Caco-2 (cell line): ENCODE measurements around the gene PDXDC1. TPM values are rescaled to one million over a fixed set of nuclear protein-coding genes. Genes with fewer than 3 reads are reported as not detected.
"Not testable (repeated sequence)": the region's sequence is repeated elsewhere in the genome, so short reads cannot be mapped to it uniquely, and the experiment has no call there.

Experiments
- BruUV-seq: library from RNA; stranded (reverse); fragments of 400-500 nt; replicated peaks from 2 replicates; lab custom pipeline; 2021; lab: Mats Ljungman, UMichigan
- CTCF ChIA-PET: fragments of 300-600 bp; sonication (Branson Sonifier 250); formaldehyde crosslinking; loops from one replicate; lab custom pipeline; 2022; ENCODE audit warnings: antibody characterized with exemption; lab: Charles Lee
- POLR2A ChIA-PET: fragments of 300-600 bp; sonication (Branson Sonifier 250); formaldehyde crosslinking; loops from one replicate; lab custom pipeline; 2022; ENCODE audit warnings: antibody characterized with exemption; lab: Charles Lee
- DNase-seq, 2 experiments: peaks; one replicate each; pipeline versions ENCODE4 v3.0.0 to v3.0.0-alpha.2; 2020 to 2022
- H3K27me3 ChIP-seq: replicated peaks from 2 replicates; pipeline ENCODE4 v1.6.0; 2011; ENCODE audit warnings: low read length; ENCODE audit not compliant: control insufficient read depth, insufficient read depth
- H3K36me3 ChIP-seq: 2 replicates; pipeline ENCODE4 v1.5.1; 2011; ENCODE audit warnings: low read length; ENCODE audit not compliant: control insufficient read depth, insufficient read depth
- H3K4me1 ChIP-seq: fragments of 250-450 bp; sonication (Bioruptor Pico); 2 replicates; pipeline ENCODE4 v1.5.1; 2020; ENCODE audit warnings: mild to moderate bottlenecking
- H3K4me3 ChIP-seq: 2 replicates; pipeline ENCODE4 v1.5.1; 2011; ENCODE audit warnings: low read depth, mild to moderate bottlenecking, control low read depth, low read length
- H3K9me3 ChIP-seq: fragments of 250-450 bp; sonication (Bioruptor Pico); 2 replicates; pipeline ENCODE4 v1.5.1; 2020; ENCODE audit warnings: mild to moderate bottlenecking, moderate library complexity
- H3K27ac Mint-ChIP-seq: one replicate; pipeline ENCODE4 v1.8.0; 2022; ENCODE audit warnings: mixed read lengths; ENCODE audit not compliant: unreplicated experiment
- H3K27me3 Mint-ChIP-seq: one replicate; pipeline ENCODE4 v1.8.0; 2022; ENCODE audit warnings: mixed read lengths; ENCODE audit not compliant: insufficient read depth, unreplicated experiment
- H3K36me3 Mint-ChIP-seq: one replicate; pipeline ENCODE4 v1.8.0; 2022; ENCODE audit warnings: mild to moderate bottlenecking, mixed read lengths; ENCODE audit not compliant: insufficient read depth, unreplicated experiment
- H3K4me1 Mint-ChIP-seq: one replicate; pipeline ENCODE4 v1.8.0; 2022; ENCODE audit warnings: low read depth, mixed read lengths; ENCODE audit not compliant: unreplicated experiment
- H3K4me3 Mint-ChIP-seq: one replicate; pipeline ENCODE4 v1.8.0; 2022; ENCODE audit warnings: mild to moderate bottlenecking, moderate library complexity, mixed read lengths; ENCODE audit not compliant: unreplicated experiment
- H3K9me3 Mint-ChIP-seq: one replicate; pipeline ENCODE4 v1.8.0; 2022; ENCODE audit warnings: mixed read lengths; ENCODE audit not compliant: unreplicated experiment
- intact Hi-C: fragments of 100-400 bp; cut with micrococcal nuclease; formaldehyde crosslinking; loops from one replicate; pipeline ENCODE4 v1.10.0; 2022; ENCODE audit not compliant: unreplicated experiment
- total RNA-seq: library from RNA; stranded (reverse); gene quantifications from 2 replicates; pipeline ENCODE4 v1.2.3, GENCODE V29; 2022
- TF ChIP-seq, protein P1 (sequence below), 2 experiments: fragments of 200-600 bp in 1 of 2; IDR thresholded peaks; 1 replicate in 1 of 2; 2 replicates in 1 of 2; pipeline versions ENCODE4 v1.5.1 to v1.8.0; 2011 to 2022; ENCODE audit warnings: antibody characterized with exemption in 1 of 2, control low read depth in 1 of 2, inconsistent platforms in 1 of 2, low read depth in 1 of 2, low read length in 1 of 2, mild to moderate bottlenecking in 1 of 2, moderate library complexity in 1 of 2; ENCODE audit not compliant: insufficient read depth in 1 of 2, severe bottlenecking in 1 of 2, unreplicated experiment in 1 of 2

The PDXDC1 gene
- total RNA-seq, 1 experiment from 2014 or later = 139 TPM

DNA sequence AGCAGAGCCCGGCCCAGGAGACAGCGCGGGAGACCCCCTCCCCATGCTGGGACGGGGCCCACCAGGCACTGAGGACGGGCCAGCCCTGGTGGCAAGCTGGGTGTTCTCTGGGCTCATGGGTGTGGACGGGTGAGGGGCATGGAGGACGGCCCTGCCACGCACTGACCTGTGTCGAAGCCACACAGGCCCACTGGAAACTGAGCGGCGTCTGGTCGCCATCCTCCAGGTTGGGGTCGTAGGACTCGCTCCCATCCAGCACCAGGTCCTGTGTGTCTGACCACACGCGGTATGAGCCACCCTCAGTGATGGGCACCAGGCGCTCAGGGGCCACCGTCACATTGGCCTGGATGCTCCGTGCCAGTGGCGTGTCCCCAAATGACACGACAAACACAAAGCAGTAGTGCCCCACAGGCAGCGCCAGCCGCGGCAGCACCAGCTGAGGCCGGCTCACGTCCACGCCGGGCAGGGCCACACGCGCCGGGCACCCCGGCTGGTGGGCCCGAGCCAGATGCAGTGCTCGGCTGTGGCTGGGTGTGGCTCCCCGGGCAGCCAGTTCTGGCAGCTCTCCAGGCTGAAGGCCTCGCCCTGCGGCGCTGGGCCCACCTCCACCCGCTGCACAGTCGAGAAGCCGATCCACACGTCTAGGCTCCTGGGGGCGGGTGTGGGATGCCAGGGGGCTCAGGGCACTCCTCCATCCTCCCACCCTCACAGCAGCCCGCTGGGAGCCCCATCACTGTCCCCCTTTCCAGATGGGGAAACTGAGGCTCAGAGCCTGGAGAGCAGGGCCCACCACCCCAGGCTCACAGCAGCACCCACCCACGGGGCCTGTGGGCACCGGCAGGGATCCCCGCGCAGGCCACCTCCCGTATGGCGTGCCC, 160.9 kb downstream of the PDXDC1 start:
- H3K27me3 Mint-ChIP-seq, H3K36me3 ChIP-seq, intact Hi-C loops, H3K9me3 Mint-ChIP-seq, H3K4me1 Mint-ChIP-seq, H3K9me3 ChIP-seq, H3K4me3 Mint-ChIP-seq, H3K4me1 ChIP-seq, BruUV-seq, POLR2A ChIA-PET, H3K27ac Mint-ChIP-seq, H3K4me3 ChIP-seq, H3K27me3 ChIP-seq, H3K36me3 Mint-ChIP-seq, DNase-seq, CTCF ChIA-PET: not testable (repeated sequence)

DNA sequence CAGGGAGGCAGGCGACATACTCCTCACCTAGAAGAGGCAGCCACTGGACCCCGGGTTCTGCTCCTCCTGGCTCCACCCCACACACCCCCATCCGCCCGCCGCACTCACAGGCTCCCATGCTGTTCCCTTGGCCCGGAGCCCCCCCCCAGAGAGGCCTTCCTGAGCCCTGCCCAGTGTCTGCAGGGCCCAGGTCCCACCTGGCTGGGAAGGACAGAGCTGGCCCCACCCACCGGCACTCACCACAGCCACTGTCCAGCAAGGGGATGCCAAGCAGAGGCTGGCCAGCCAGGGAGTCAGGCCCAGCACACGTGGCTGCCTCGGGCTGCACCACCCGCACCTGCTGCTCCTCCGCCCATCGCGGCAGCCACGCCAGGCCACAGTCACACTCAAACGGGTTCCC, 162.7 kb downstream of the PDXDC1 start:
- CTCF ChIA-PET, H3K4me3 ChIP-seq, H3K4me1 Mint-ChIP-seq, intact Hi-C loops, BruUV-seq, H3K27me3 Mint-ChIP-seq, DNase-seq, H3K36me3 ChIP-seq, H3K9me3 Mint-ChIP-seq, H3K4me3 Mint-ChIP-seq, POLR2A ChIA-PET, H3K36me3 Mint-ChIP-seq, H3K9me3 ChIP-seq, H3K27me3 ChIP-seq, H3K4me1 ChIP-seq, H3K27ac Mint-ChIP-seq: not testable (repeated sequence)

DNA sequence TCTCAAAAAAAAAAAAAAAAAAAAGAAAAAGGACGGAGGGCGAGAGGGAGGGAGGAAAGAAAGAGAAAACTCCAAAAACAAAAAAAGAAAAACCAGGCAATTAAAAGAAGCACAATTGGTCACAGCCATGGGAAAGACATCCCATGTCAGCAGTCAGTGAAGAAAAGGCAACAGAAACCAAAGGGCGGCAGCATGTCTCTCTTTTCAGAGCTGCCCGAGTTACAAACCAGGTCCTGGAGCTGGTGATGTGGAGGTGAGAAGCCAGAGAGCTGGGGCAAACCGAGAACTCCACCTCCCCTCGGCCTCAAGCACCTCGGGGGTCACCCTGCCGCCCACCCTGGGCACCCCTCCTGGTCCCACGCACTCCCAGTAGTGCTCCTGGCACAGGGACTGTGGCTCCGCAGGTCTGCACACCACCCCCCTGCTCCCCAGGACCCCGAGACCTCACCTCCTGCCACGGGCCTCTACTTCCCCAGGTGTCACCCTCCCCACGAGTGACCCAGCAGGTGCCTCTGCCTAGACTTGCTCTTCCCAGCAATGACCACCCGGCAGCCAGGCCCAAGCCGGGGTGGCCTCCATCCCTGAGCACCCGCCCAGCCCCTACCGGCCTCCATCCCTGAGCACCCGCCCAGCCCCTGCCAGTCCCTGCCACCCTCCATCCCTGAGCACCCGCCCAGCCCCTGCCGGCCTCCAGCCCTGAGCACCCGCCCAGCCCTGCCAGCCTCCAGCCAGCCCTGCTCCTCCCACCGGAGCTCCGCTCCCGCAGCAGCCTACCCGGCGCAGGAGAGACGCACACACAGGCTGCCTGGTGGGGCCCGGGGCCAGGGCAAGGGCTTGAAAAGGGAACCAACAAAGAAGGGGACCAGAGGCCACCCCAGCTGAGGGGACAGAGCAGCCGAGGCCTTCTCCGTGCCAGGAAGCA, 165.9 kb downstream of the PDXDC1 start:
- H3K27me3 ChIP-seq, intact Hi-C loops, H3K4me1 Mint-ChIP-seq, BruUV-seq, H3K9me3 ChIP-seq, H3K9me3 Mint-ChIP-seq, CTCF ChIA-PET, H3K4me3 ChIP-seq, DNase-seq, POLR2A ChIA-PET, H3K4me3 Mint-ChIP-seq, H3K27ac Mint-ChIP-seq, H3K36me3 Mint-ChIP-seq, H3K4me1 ChIP-seq, H3K36me3 ChIP-seq, H3K27me3 Mint-ChIP-seq: not testable (repeated sequence)

DNA sequence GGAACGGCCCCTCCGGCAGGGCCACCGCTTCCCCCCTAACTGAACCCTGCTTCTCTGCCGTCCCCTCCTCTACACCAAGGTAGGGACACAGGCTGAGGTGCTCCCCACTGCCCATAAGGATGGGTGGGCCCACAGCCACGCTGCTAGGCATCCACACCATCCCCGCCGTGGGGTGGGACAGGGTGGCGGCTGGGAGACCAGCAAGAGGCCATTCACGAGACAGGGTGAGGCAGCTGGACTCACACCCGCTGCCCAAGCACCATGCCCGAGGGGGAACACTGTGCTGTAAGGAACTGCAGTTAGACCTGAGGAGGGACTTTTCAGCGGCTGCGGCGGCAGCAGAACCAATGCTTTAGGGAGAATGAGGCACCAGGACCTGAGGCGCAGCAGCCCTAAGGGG, 166.8 kb downstream of the PDXDC1 start:
- H3K36me3 Mint-ChIP-seq = no peaks in the 10 kb centered on the region
- no peaks in the 10 kb centered on the region for H3K4me1 Mint-ChIP-seq
- intact Hi-C loops = no loop called here
- POLR2A ChIA-PET = no interaction called here
- TF ChIP-seq, protein P1, sequence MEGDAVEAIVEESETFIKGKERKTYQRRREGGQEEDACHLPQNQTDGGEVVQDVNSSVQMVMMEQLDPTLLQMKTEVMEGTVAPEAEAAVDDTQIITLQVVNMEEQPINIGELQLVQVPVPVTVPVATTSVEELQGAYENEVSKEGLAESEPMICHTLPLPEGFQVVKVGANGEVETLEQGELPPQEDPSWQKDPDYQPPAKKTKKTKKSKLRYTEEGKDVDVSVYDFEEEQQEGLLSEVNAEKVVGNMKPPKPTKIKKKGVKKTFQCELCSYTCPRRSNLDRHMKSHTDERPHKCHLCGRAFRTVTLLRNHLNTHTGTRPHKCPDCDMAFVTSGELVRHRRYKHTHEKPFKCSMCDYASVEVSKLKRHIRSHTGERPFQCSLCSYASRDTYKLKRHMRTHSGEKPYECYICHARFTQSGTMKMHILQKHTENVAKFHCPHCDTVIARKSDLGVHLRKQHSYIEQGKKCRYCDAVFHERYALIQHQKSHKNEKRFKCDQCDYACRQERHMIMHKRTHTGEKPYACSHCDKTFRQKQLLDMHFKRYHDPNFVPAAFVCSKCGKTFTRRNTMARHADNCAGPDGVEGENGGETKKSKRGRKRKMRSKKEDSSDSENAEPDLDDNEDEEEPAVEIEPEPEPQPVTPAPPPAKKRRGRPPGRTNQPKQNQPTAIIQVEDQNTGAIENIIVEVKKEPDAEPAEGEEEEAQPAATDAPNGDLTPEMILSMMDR (IDR thresholded peaks at IDR 0.05; ENCODE audit: insufficient read depth in 1 of 2, low read depth in 1 of 2, low read length in 1 of 2, severe bottlenecking in 1 of 2, unreplicated experiment in 1 of 2) = no peak
- no peaks in the 10 kb centered on the region for H3K27me3 ChIP-seq
- BruUV-seq = no TSS peak
- no peak overlapping the region for H3K4me3 ChIP-seq
- no peaks in the 10 kb centered on the region for H3K27me3 Mint-ChIP-seq
- no peaks in the 10 kb centered on the region for H3K36me3 ChIP-seq
- no peaks in the 10 kb centered on the region for H3K4me1 ChIP-seq
- no peaks in the 10 kb centered on the region for H3K9me3 Mint-ChIP-seq
- CTCF ChIA-PET = no interaction called here
- no peak for DNase-seq
- H3K27ac Mint-ChIP-seq = no peak overlapping the region
- no peak overlapping the region for H3K4me3 Mint-ChIP-seq
- no peaks in the 10 kb centered on the region for H3K9me3 ChIP-seq

DNA sequence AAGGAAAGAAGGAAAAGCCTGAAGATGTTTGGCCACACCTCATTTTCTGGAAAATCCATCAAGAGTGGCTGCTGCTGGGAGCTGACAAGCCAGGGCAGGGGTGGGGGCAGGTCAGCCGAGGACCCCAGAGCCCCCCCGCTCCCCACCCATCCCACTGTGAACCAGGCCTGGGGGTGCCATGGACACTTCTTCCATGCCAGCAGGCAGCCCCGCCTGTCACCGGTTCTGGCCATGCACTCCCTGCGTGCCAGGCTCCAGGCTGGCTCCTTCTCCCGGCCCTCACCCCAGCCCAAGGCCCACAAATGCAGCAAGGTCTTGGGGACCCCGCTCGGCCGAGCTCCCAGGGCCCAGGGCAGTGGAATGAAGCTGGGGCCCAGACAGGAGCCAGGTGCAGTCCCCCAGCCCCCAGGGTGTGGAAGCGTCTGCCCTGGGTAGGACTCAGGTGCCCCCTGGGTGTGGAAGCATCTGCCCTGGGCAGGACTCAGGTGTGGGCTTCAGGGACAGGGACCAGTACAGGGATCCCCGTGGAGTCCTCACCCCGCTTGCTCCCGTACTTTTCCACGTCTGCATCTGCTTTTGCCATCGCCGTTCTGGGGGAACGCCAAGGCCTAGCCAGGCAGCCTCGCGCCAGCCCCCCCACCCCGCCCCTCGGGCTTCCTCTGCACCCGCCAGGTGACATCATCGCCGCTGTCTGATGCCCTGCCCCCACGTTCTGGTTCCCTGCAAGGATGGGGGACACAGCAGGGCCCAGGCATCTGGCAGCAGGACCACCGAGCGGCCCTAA, 167.5 kb downstream of the PDXDC1 start:
- H3K36me3 Mint-ChIP-seq, H3K4me3 Mint-ChIP-seq, H3K27me3 Mint-ChIP-seq, H3K27me3 ChIP-seq, H3K4me1 Mint-ChIP-seq, H3K9me3 ChIP-seq, POLR2A ChIA-PET, CTCF ChIA-PET, H3K4me1 ChIP-seq, intact Hi-C loops, H3K36me3 ChIP-seq, H3K27ac Mint-ChIP-seq, DNase-seq, H3K9me3 Mint-ChIP-seq, BruUV-seq, H3K4me3 ChIP-seq: not testable (repeated sequence)
